ENCODE measurements around the gene ARHGAP31. TPM values are rescaled to one million over a fixed set of nuclear protein-coding genes. Genes with fewer than 3 reads are reported as not detected.

ARHGAP31 gene
- total and polyA plus RNA-seq, 8 donors: 31.5 to 70.3 (median 42.3) TPM

DNA sequence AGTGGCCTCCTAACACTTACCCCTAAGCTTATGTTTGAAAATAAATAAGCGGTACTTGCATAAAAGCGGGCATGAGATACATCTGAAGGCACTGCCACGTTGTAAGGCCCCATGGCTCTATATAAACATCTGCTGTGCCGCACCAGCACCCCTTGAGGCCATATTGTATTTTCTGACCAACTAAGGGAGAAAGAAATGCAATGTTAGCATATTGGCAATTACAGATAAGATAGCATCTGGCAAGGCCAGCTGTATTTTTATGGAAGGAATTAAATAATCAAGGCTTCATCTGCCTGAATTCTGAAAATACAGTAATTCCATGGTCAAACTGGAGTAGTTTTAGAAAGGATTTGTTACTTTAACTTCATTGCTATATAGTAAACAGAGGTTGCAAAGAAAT, 140.5 kb downstream of the ARHGAP31 start:
- peaks cover 0 to 10% of the 10 kb centered on the region in 2 donors for H3K4me1 ChIP-seq
- TF ChIP-seq, protein P1, sequence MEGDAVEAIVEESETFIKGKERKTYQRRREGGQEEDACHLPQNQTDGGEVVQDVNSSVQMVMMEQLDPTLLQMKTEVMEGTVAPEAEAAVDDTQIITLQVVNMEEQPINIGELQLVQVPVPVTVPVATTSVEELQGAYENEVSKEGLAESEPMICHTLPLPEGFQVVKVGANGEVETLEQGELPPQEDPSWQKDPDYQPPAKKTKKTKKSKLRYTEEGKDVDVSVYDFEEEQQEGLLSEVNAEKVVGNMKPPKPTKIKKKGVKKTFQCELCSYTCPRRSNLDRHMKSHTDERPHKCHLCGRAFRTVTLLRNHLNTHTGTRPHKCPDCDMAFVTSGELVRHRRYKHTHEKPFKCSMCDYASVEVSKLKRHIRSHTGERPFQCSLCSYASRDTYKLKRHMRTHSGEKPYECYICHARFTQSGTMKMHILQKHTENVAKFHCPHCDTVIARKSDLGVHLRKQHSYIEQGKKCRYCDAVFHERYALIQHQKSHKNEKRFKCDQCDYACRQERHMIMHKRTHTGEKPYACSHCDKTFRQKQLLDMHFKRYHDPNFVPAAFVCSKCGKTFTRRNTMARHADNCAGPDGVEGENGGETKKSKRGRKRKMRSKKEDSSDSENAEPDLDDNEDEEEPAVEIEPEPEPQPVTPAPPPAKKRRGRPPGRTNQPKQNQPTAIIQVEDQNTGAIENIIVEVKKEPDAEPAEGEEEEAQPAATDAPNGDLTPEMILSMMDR (IDR thresholded peaks at IDR 0.05): no peak
- H3K27ac ChIP-seq: no peak overlapping the region
- peaks cover 4 to 93% of the 10 kb centered on the region in 2 donors for H3K36me3 ChIP-seq
- H3K27me3 ChIP-seq: no peaks in the 10 kb centered on the region
- ATAC-seq (no peak), DNase-seq (no peak)
- no peak overlapping the region for H3K4me3 ChIP-seq
- intact Hi-C loops (cut with DNase I): no loop called here
- H3K9me3 ChIP-seq: peaks cover 0 to 3% of the 10 kb centered on the region in 2 donors

DNA sequence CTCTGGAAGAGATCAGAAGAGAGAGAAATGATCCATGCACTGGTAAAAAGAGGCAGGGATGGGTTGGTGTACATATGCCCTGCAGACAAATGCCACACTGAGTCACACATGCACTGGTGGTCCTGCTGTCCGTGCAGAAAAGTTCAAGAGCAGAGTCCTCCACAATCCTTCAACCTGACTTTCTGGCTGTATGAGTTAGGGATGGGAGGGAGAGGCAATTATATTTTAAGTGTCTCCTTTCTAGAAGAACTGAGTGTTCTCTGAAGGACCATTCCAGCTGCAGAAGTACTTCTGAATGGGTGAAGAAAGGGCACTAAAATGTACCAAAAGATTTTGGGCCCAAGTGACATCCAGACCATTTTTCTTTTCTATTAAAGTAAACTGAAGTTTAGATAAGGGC, 142.8 kb downstream of the ARHGAP31 start:
- Histone ChIP-seq H3K27me3 (no peaks in the 10 kb centered on the region), H3K36me3 (peaks cover 4 to 80% of the 10 kb centered on the region in 2 donors), H3K27ac (no peak overlapping the region), H3K4me1 (peaks cover 0 to 10% of the 10 kb centered on the region in 2 donors), H3K9me3 (no peaks in the 10 kb centered on the region), H3K4me3 (no peak overlapping the region)
- intact Hi-C loops (cut with DNase I): no loop called here
- ATAC-seq (peak; percentile 51), DNase-seq (no peak)
- TF ChIP-seq, protein P1 (IDR thresholded peaks at IDR 0.05): no peak

DNA sequence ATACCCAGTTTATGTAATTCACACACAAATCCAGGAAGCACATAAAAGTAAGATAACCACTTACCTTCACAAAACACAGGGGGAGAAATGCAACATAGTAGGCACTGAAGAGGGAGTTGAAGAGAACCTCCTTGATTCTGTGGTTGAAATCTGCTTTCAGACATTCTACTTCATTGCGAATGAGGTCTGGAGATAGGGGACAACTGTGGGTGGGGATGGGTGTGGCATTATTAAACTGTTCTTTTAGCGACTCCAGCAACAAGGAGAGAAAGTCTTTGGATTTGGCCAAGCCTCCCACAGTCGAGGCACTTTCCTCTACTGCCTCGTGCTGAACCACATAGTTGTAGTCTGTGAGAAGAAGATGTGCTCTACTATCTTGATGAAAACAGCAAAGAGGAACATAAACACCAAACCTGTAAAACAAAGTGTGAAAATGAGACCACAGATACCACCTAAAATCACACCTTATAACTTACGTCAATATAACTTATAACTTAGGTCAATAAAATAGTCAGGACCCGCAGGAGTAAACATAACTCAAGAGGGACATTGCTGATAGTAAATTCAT, 143.6 kb downstream of the ARHGAP31 start:
- Histone ChIP-seq H3K36me3 (peaks cover 4 to 80% of the 10 kb centered on the region in 2 donors), H3K9me3 (no peaks in the 10 kb centered on the region), H3K4me1 (peaks cover 0 to 10% of the 10 kb centered on the region in 2 donors), H3K4me3 (no peak overlapping the region), H3K27me3 (no peaks in the 10 kb centered on the region), H3K27ac (no peak overlapping the region)
- intact Hi-C loops (cut with DNase I): no loop called here
- TF ChIP-seq, protein P1 (IDR thresholded peaks at IDR 0.05): no peak
- ATAC-seq (no peak), DNase-seq (no peak)

DNA sequence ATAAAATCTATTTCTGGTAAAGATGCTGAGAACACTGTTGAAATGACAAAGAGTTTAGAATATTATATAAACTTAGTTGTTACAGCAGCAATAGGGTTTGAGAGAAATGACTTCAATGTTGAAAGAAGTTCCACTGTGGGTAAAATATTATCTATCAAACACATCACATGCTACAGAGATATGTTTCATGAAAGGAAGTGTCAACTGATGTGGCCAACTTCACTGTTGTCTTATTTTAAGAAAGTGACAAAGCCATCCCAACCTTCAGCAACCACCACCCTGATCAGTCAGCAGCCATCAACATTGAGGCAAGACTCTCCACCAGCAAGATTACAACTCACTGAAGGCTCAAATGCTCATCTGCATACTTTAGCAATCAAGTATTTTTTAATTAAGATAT, 149.0 kb downstream of the ARHGAP31 start:
- Histone ChIP-seq H3K27ac (no peak overlapping the region), H3K27me3 (no peaks in the 10 kb centered on the region), H3K36me3 (peaks cover 0 to 72% of the 10 kb centered on the region in 2 donors), H3K4me1 (no peaks in the 10 kb centered on the region), H3K9me3 (no peaks in the 10 kb centered on the region), H3K4me3 (no peak overlapping the region)
- TF ChIP-seq, protein P1 (IDR thresholded peaks at IDR 0.05): no peak
- ATAC-seq (no peak), DNase-seq (no peak)
- intact Hi-C loops (cut with DNase I): no loop called here

DNA sequence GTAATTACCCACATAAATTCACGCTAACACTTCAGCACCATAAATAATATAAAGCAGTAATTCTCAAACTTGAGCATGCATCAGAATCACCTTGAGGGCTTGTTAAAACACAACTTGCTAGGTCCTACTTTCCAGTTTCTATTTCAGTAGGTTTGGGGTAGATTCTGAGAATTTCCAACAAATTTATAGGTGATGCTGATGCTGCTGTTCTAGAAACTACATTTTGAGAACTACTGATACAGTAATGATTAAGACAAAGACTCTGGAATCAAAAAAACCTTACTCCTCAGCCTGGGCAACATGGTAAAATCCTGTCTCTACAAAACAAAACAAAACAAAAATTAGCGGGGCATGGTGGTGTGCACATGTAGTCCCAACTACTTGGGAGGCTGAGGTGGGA, 150.4 kb downstream of the ARHGAP31 start:
- peaks cover 0 to 79% of the 10 kb centered on the region in 2 donors for H3K36me3 ChIP-seq
- no peak for ATAC-seq

More for the DNA sequence above, 150.4 kb downstream of the ARHGAP31 start:
- H3K27me3 ChIP-seq: no peaks in the 10 kb centered on the region
- TF ChIP-seq, protein P1 (IDR thresholded peaks at IDR 0.05): no peak
- H3K9me3 ChIP-seq: no peaks in the 10 kb centered on the region
- DNase-seq: no peak
- H3K4me1 ChIP-seq: no peaks in the 10 kb centered on the region
- H3K27ac ChIP-seq: no peak overlapping the region
- no peak overlapping the region for H3K4me3 ChIP-seq
- intact Hi-C loops (cut with DNase I): no loop called here
